Coronary artery (tissue), 2 donors: ENCODE data around the gene PDGFRA.

Experiments
- DNase-seq: peaks from one replicate; pipeline ENCODE4 v3.0.0-alpha.2; 2017; ENCODE audit warnings: low spot score
- H3K27ac ChIP-seq, 2 donors: fragments of 200-600 bp; sonication (generic); one replicate each; pipeline ENCODE4 v1.5.1; 2016 to 2019
- H3K4me3 ChIP-seq: fragments of 200-600 bp; sonication (generic); 2 replicates; pipeline ENCODE4 v1.5.1; 2016; ENCODE audit warnings: mild to moderate bottlenecking, moderate library complexity
- TF ChIP-seq, protein P1 (sequence below): fragments of 200-600 bp; sonication (generic); IDR thresholded peaks from one replicate; pipeline ENCODE4 v1.5.1; 2019; ENCODE audit warnings: antibody characterized with exemption

Gene PDGFRA

DNA sequence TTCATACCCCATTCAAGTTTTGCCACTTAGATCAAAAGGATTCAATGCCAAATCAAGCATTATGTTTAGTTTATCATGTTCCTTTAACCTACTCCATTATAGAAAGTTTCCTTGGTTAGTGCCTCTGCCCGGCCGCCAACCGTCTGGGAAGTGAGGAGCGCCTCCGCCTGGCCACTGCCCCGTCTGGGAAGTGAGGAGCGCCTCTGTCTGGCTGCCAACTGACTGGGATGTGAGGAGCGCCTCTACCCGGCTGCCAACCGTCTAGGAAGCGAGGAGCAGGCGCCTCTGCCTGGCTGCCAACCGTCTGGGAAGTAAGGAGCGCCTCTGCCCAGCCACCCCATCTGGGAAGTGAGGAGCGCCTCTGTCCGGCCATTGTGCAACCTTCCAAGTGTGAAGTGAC is 36.3 kb upstream of the PDGFRA start:
- Histone ChIP-seq H3K4me3 (no peak overlapping the region), H3K27ac (no peak overlapping the region)
- TF ChIP-seq, protein P1, sequence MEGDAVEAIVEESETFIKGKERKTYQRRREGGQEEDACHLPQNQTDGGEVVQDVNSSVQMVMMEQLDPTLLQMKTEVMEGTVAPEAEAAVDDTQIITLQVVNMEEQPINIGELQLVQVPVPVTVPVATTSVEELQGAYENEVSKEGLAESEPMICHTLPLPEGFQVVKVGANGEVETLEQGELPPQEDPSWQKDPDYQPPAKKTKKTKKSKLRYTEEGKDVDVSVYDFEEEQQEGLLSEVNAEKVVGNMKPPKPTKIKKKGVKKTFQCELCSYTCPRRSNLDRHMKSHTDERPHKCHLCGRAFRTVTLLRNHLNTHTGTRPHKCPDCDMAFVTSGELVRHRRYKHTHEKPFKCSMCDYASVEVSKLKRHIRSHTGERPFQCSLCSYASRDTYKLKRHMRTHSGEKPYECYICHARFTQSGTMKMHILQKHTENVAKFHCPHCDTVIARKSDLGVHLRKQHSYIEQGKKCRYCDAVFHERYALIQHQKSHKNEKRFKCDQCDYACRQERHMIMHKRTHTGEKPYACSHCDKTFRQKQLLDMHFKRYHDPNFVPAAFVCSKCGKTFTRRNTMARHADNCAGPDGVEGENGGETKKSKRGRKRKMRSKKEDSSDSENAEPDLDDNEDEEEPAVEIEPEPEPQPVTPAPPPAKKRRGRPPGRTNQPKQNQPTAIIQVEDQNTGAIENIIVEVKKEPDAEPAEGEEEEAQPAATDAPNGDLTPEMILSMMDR: no peak
- no peak for DNase-seq

GRCh38 chr4:54197926-54198325 is 31.2 kb upstream of the PDGFRA start:
- no peak overlapping the region for H3K4me3 ChIP-seq
- TF ChIP-seq, protein P1: no peak
- no peak overlapping the region for H3K27ac ChIP-seq

DNA sequence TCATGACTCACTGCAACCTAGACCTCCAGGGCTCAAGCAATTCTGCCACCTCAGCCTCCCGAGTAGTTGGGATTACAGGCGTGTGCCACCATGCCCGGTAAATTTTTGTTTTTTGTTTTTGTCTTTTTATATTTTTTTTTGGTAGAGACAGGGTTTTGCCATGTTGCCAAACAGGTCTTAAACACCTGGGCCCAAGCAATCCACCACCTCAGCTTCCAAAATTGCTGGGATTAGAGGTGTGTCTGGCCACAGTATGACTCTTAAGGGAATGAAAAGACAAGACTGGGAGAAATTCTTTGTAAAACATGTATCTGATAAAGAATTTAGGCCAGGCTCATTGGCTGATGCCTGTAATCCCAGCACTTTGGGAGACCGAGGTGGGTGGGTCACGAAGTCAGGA is 29.2 kb upstream of the PDGFRA start:
- TF ChIP-seq, protein P1: no peak
- DNase-seq: no peak
- Histone ChIP-seq H3K4me3 (no peak overlapping the region), H3K27ac (no peak overlapping the region)

More at GRCh38 chr4:54197926-54198325, 31.2 kb upstream of the PDGFRA start:
- no peak for DNase-seq

GRCh38 chr4:54209617-54210016 is 19.5 kb upstream of the PDGFRA start:
- H3K27ac ChIP-seq: no peak overlapping the region
- TF ChIP-seq, protein P1: no peak
- H3K4me3 ChIP-seq: no peak overlapping the region
- no peak for DNase-seq

- TF ChIP-seq, protein P1: no peak
- H3K4me3 ChIP-seq: no peak overlapping the region
- DNase-seq: no peak
- H3K27ac ChIP-seq: peak overlapping the region in 1 of 2 donors; percentile 10
Observed at GRCh38 chr4:54213001-54213400, 16.1 kb upstream of the PDGFRA start.

DNA sequence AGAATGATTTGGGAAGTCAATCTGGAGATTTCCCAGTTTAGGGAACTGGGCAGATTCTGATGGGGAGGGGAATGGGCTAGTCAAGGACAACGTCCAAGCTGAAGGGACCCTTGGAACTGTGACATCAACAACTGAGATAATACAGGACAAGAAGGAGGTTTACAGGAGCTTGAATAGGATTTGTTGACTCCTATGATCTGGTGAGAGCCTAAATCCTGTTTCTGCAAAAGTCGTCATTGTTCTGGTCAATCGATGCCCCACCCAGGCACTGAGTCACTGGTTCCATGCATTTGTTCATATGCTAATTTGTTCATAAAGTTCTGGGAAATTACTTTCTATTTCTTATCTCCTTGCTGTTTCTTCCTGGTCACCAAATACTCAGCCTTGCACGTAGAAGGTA is 15.3 kb upstream of the PDGFRA start:
- TF ChIP-seq, protein P1: no peak
- DNase-seq: no peak
- H3K27ac ChIP-seq: peak overlapping the region in 1 of 2 donors; percentile 10
- no peak overlapping the region for H3K4me3 ChIP-seq

- no peak overlapping the region for H3K4me3 ChIP-seq
Observed at GRCh38 chr4:54215379-54216077, 13.6 kb upstream of the PDGFRA start.

More at GRCh38 chr4:54215379-54216077, 13.6 kb upstream of the PDGFRA start:
- H3K27ac ChIP-seq: no peak overlapping the region
- no peak for DNase-seq
- TF ChIP-seq, protein P1: no peak
